A549 (cell line): ENCODE measurements around the gene FAF1.

Experiments
- BHLHE40 ChIP-seq: IDR thresholded peaks from 2 replicates; pipeline ENCODE4 v1.6.1; 2012; ENCODE audit warnings: low read depth, low read length, inconsistent platforms
- CHD2 ChIP-seq: fragments of 150-350 bp; IDR thresholded peaks from 2 replicates; pipeline ENCODE4 v1.6.1; 2014; ENCODE audit warnings: low read length; ENCODE audit not compliant: partially characterized antibody
- CTCF ChIP-seq: fragments of >200 bp; sonication (Bioruptor Twin); formaldehyde crosslinking; IDR thresholded peaks from 3 replicates; pipeline ENCODE4 v1.5.1; 2016
- EP300 ChIP-seq, 2 experiments: fragments of >200 bp; sonication (Bioruptor Twin); formaldehyde crosslinking; IDR thresholded peaks; 2 replicates in 1 of 2; 3 replicates in 1 of 2; pipeline ENCODE4 v1.6.1; 2016 to 2017
- RFX5 ChIP-seq: fragments of 450-650 bp; IDR thresholded peaks from 2 replicates; pipeline ENCODE4 v1.7.1; 2014; ENCODE audit warnings: antibody characterized with exemption, mild to moderate bottlenecking, moderate library complexity

GRCh38 chr1:50898773-50899172 is 61.3 kb downstream of the FAF1 start:
- TF ChIP-seq BHLHE40 (no peak), EP300 (IDR thresholded peaks at IDR 0.05) (no peak), CTCF (no peak), CHD2 (no peak), RFX5 (no peak)
